Measurements from ENCODE around the gene PPP1R3D.

GRCh38 chr20:59955131-59955796 lies 15.2 kb upstream of the PPP1R3D start:
- TF ChIP-seq CTCF (IDR thresholded peaks at IDR 0.05; ENCODE audit: low read length): peak; percentile 40; the same call in 1 of the 2 replicates
- no peak for TF ChIP-seq EZH2 (IDR thresholded peaks at IDR 0.05; ENCODE audit: borderline replicate concordance, low read length)
